Fibroblast of skin of left quadriceps (primary cell): Measurements from ENCODE around the gene C11orf54.

Experiments used
- DNase-seq, 2 experiments: peaks; one replicate each; pipeline ENCODE4 v3.0.0-alpha.2; 2013; ENCODE audit warnings: low read depth in 2 of 2

Gene C11orf54

GRCh38 chr11:93741094-93741881 lies at the start of gene C11orf54, which contains the start of gene TAF1D:
C11orf54 (plus strand) TSS chr11:93741672; CDS start chr11:93747394, 5,722 bp downstream.
TAF1D (minus strand) TSS chr11:93741495; CDS start chr11:93739304, 2,191 bp downstream.
- peak; percentile 96 for DNase-seq

DNA sequence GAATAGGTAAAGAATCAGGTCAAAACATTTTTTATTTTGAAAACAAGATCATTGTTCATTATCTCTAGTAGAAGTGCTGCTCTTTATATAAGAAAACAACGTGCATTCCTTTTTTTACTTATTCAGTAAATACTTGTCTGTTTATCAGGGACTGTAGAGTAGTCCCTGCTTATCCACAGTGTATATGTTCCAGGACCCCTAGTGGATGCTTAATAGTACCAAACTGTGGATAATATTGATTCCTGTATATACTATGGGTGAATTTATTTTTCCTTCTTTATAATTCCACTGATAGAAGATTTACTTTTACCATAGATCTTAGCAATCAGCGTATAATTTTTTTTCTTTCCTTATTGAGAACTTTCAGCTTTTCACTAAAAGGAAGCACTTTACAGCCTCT lies 47.4 kb upstream of the C11orf54 start:
- DNase-seq, result no peak

DNA sequence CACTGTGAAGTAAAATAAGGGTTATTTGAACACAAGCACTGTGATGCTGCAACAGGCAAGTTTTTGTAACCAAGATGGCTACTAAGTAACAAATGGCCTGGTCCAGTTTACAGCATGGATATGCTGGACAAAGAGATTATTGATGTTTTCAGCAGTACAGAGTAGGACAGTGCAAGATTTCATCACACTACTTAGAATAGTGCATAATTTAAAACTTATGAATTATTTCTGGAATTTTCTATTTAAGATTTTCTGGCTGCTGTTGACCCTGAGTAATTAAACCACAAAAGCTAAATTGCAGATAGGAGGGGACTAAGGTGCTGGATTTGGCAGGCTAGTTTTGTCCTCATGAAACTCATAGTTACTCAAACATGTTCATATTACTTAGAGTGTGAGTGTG lies 46.9 kb upstream of the C11orf54 start:
- peak; percentile 1 to 6 for DNase-seq

GRCh38 chr11:93697611-93698010 lies 43.9 kb upstream of the C11orf54 start:
- DNase-seq, result no peak

- DNase-seq, result no peak
Measured at GRCh38 chr11:93700830-93701229, 40.6 kb upstream of the C11orf54 start.

DNA sequence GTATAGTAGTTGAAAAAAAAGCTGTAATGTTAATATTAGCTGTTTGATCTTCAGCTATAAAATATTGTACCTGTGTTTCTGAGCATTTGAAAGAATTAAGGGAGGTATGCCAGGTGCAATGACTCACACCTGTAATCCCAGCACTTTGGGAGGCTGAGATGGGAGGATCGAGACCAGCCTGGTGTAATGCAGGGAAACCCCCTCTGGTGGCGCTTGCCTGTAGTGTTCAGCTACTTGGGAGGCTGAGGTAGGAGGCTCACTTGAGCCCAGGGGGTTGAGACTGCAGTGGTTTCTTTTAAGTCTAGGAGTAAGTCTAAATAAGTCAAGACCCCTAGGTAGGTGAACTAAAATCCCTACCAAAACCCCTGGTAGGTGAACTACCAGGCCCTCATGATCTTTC lies 37.2 kb upstream of the C11orf54 start:
- DNase-seq, result no peak

GRCh38 chr11:93710239-93710638 lies 31.2 kb upstream of the C11orf54 start:
- no peak for DNase-seq

- DNase-seq, result no peak
Measured at GRCh38 chr11:93712678-93713077, 28.8 kb upstream of the C11orf54 start.

DNA sequence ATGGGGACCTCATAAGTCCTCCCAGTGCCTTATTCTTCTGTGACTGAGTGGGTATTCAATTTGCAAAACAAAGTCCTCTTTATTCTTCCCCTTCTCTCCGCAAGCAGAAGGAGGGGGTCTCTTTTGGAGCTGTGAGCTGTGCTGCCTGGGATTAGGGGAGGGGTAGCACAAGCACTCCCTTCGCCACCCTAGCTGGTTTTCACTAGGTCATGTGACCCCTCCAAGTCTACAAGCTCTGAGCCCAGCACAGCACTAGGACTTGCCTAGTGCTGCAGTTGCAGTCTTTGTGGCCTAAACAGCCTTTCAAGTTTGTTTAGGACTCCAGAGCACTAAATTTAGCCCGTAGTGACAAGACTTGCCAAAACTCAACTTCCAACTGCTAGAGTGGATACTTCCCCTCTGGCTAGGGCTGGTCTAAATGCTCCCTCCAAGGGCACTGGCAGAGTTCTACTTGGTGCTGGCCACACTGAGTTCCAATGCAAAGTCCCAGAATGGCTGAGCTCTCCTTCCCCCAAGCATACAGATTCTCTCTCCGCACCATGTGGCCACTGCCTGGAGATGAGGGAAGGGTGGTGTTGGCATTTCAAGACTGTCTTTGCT lies 25.6 kb upstream of the C11orf54 start:
- no peak for DNase-seq

DNA sequence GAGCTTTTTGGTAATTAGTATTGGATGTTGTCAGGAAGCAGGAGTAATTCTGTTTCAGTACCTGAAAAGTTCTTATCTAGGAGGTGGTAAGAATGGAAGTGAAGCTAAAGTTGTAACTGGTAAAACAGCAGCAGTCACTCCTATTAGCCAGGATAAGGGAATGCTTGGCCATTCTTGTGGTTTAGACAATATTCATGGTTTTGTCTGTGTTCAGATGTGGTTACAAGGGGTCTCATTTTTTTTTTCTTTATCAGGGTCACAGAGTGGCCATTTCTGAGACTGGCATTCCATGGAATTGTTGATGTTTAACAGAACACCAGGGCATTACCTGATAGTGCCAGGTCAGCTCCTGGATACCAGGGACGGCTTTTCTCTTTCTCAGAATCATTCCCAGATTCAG lies 24.0 kb upstream of the C11orf54 start:
- no peak for DNase-seq

DNA sequence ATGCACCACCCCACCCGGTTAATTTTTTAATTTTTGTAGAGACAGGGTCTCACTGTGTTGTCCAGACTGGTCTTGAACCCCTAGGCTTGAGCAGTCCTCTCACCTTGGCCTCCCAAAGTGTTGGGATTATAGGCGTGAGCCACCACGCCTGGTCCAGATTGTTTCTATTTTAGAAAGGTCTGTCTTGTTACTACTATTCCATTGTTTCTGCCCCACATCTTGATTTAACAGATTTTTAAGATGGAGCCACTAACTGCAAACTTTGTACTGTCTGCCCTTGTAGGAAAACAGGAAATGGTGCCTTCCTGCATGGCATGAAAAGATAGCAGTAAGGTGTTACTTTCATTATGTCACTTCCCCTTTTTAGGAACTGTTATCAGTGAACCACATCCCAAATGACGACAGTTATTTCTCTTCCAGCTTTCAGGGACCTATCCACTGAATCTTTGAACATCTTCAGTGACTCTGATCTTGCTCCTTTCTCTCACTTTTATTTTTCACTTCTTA lies 23.4 kb upstream of the C11orf54 start:
- DNase-seq, result no peak

DNA sequence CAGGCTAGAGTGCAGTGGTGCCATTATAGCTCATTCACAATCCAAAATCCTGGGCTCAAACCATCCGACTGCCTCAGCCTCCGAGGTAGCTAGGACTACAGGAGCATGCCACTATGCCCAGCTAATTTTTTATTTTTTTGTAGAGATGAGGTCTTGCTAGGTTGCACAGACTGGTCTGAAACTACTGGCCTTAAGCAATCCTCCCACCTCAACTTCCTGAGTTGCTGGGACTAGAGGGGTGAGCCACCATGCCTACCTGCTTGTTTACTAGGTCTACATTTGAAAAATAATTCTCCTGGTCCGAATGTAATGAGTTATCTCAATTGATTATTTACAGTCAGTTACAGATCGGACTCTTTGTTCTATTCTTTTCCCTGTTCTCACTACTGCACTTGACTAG lies 22.2 kb upstream of the C11orf54 start:
- no peak for DNase-seq

- DNase-seq, result no peak
Measured at GRCh38 chr11:93720522-93720921, 20.9 kb upstream of the C11orf54 start.

DNA sequence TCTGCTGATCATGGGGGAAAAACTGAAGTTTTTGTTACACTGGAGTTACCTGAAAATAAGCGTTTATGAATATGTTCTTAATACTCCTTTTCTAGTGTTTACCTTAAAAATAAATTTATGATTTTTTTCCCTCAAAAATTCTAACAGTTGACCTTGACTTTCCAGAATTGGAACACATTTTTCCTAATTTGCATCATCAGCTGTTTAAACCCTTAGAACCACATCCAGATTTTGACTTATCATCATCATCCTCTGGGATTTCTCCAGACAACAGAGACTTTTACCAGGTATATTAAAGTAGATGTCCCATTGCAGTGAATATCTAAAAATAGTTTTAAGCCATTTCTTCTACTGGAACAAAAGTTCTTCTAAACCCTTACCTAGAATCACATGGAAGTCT lies 17.4 kb upstream of the C11orf54 start:
- no peak for DNase-seq

DNA sequence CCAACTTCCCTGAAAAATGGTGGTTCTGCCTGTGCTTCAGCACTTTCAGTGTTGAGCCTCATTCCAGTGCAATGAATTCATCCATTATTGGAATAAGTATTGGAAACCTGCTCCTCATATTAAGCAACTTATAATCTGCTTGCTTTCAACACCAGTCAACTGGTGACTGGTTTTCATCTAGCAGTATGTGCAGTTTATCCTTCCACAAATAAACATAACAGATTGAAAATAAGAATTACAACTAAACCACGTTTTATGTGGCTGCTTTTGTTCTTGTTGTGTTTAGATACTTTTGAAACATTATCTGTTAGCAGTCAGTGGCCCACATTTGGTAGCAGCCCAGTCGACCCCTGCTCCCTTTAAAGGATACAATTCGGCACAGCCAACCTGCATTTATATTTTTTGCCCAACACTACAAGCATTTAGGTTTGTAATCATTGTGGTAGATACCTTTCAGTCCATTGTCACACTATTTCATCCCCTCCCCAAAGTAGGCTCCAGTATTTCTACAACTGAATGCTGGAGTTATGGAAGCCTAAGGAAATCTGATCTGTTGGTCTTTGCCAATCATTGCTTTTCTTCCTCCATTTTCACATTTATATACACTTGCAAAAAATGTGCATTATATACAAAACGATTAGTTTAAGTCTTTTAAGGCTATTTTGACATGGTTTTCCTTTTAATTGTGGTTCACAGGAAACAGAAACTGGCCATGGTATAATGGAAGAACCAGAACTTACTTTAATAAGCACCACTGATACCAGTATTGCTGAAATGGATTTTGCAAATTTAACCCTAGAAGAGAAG lies 13.3 kb upstream of the C11orf54 start:
- peak in 1 of 2 experiments; percentile 12 for DNase-seq

DNA sequence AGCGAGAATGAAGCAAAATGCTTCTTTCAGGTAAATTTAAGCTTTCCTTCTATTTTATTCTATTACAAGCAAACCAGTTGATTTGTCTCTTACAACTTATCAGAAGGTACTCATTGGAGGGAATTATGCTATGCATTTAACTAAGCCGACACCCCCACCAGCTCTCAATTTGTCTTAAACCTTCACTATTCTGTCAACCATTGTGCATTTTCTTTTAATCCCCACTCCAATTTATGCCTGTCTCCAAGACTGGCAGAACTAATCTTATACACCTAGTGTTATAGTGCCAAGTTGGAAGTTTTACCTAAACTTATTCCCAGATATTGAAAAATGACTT lies 12.7 kb upstream of the C11orf54 start:
- DNase-seq, result no peak

GRCh38 chr11:93729129-93729616 lies 12.3 kb upstream of the C11orf54 start:
- DNase-seq, result no peak

DNA sequence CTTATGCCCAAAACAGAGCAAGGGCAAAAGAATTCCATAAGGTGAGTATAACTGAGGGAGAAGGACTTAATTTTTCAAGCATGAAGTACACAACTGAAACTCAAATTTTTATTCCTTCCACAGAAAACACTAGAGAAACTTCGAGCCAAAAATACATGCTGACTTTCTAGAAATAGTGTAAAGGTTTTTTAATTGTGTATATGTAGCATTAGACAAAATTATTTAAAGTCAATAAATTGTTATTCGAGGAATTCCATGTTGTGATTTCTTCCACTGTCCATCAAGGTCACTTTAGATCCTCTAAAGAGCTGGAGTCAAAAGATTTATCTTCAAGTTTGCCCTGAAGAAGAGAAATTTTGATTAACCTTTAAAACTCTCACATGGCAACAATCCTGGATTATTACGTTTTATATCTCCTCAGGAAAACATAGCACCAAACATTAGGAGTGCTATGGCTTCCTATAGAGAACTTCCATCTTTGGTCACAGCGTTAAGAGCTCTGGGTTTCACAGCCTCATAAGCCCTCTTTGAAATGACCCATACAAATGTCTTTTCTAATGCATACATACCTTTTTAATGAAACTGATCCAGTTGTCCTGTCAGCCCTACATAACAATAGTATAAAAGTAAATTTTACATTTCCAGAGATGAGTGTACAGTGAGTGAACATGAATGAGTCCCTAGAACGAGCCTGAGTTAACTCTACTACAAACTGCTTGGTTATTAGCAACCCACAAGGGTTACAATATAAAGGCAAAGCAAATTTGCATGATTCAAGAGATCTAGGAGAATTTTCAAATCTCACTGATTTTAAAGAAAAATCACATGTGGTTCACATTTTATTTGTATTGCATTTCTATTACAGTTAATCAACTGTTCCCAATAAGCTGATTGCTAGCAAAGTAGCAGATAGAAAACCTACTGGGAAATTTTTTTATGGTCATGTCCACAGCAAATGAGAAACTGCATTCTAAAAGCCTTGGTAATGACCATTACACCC lies 11.1 kb upstream of the C11orf54 start:
- no peak for DNase-seq

DNA sequence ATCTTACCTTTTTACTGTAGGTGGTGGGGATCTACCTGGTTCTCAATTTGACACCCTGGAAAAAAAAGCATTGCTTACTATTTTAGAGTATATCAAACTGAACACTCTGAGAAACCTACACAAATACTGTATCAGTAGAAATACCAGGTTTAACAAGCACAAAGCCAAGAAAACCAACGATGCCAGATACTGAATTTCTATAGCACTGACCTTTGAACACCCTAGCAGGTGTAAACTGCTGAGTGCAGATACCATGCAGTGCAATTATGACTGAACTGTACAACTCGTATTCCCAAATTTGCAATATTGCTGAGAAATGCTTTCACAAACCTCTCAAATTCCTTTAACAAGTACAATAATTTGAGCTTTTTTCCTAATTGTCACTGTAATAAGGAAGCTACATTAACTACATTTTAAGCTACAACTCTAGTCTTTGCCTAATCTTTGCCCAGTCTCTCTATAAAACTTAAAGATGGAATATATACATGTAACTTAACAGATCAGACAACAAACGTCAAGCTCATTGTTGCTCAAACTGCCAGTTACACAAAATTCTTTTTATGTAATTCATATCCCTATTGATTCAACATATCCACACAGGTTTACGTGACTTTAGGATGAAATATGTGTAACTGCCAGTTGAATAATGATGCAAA lies 9.1 kb upstream of the C11orf54 start:
- no peak for DNase-seq

DNA sequence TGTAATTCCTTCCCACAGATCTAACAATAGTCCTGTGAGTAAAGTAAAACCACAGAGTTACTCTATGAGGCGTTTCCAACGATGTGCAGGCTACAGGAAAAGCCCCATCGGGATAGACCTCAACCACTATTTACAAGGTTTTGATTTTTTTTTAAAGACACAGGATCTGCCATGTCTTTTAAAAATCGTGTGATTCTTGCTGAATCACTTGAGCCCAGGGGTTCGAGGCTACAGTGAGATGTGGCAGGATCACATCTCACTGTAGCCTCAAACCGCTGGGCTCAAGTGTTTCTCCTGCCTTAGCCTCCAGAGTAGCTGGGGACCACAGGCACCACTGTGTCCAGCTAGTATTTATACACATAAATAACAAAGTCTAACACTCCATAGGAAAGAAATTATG lies 8.0 kb upstream of the C11orf54 start:
- no peak for DNase-seq
